NCI-H2196 treated with DMSO at 0.1 percent for 48 hours (cell line): ENCODE results near the gene APP.

Experiments used
- DNase-seq: peaks from one replicate; lab custom pipeline; 2025; ENCODE audit not compliant: unreplicated experiment; lab: John Stamatoyannopoulos, UW

Gene APP

GRCh38 chr21:25911730-25912401 is 258.7 kb downstream of the APP start:
- DNase-seq = no peak

GRCh38 chr21:25910809-25911208 is 259.8 kb downstream of the APP start:
- no peak for DNase-seq

- no peak for DNase-seq
These were observed 261.2 kb downstream of the APP start for GRCh38 chr21:25909341-25909740.

- no peak for DNase-seq
These were observed 262.1 kb downstream of the APP start for GRCh38 chr21:25908495-25908894.

GRCh38 chr21:25907573-25908275 is 262.8 kb downstream of the APP start:
- no peak for DNase-seq

- no peak for DNase-seq
These were observed 264.0 kb downstream of the APP start for GRCh38 chr21:25906587-25906986.

- DNase-seq = no peak
These were observed 265.4 kb downstream of the APP start for GRCh38 chr21:25905126-25905525.

GRCh38 chr21:25904044-25904695 is 266.4 kb downstream of the APP start:
- DNase-seq = no peak

- no peak for DNase-seq
These were observed 267.0 kb downstream of the APP start for GRCh38 chr21:25903607-25904006.

GRCh38 chr21:25901330-25901979 is 269.1 kb downstream of the APP start:
- DNase-seq = no peak

- no peak for DNase-seq
These were observed 271.9 kb downstream of the APP start for GRCh38 chr21:25898671-25899070.

GRCh38 chr21:25897383-25897782 is 273.2 kb downstream of the APP start:
- no peak for DNase-seq

GRCh38 chr21:25896501-25897056 is 274.0 kb downstream of the APP start:
- no peak for DNase-seq

GRCh38 chr21:25895565-25896205 is 274.9 kb downstream of the APP start:
- peak; percentile 38 for DNase-seq

- DNase-seq = no peak
These were observed 277.4 kb downstream of the APP start for GRCh38 chr21:25893191-25893590.

GRCh38 chr21:25891596-25891995 is 279.0 kb downstream of the APP start:
- no peak for DNase-seq

GRCh38 chr21:25890001-25890400 is 280.6 kb downstream of the APP start:
- DNase-seq = no peak

GRCh38 chr21:25888711-25889110 is 281.9 kb downstream of the APP start:
- no peak for DNase-seq

- no peak for DNase-seq
These were observed 282.8 kb downstream of the APP start for GRCh38 chr21:25887646-25888306.

- no peak for DNase-seq
These were observed 283.4 kb downstream of the APP start for GRCh38 chr21:25887166-25887565.
